Psoas muscle (tissue), 7 donors: ENCODE data around the gene TAMALIN. TPM values are rescaled to one million over a fixed set of nuclear protein-coding genes. Genes with fewer than 3 reads are reported as not detected.

Experiments used
- polyA plus RNA-seq, 3 donors: library from polyadenylated mRNA; stranded (reverse); fragments of 200-250 nt; gene quantifications; one replicate each; pipeline ENCODE4 v1.2.3, GENCODE V29; 2013
- total RNA-seq, 4 donors: library from RNA; stranded (reverse); fragmentation: NEBNext Ultra II Directional in 2 of 4; extraction: Animal tissue kit (Norgen Biotek cat#: 25700) in 2 of 4; gene quantifications; one replicate each; pipeline versions ENCODE4 v1.2.1 to v1.2.4, GENCODE V29; 2021 to 2023
- donor health status: healthy with polysubstance abuse.
- donor health status: DM: no; HTN: no; CAD: no; lungs with moderate emphysema.
- donor health status: Bipolar disorder and iron deficiency.
- donor health status: healthy.
- donor health status: DM: no; HTN: no; CAD: no.
- donor health status: DM: no; HTN: no; CAD: no.
- donor health status: DM: yes; HTN: yes; CAD: no.

Gene TAMALIN
- total and polyA plus RNA-seq, 7 donors, result 5.5 to 12.8 (median 9.6) TPM

Other genes with a start within 250 kb of the TAMALIN start
- under 1 TPM; 0.17 to 0.20 (median 0.18) TPM for gene FIGNL2, start 158.2 kb upstream of the TAMALIN start, total RNA-seq
- under 1 TPM; 0.01 to 0.08 (median 0.04) TPM for gene FIGNL2, start 158.2 kb upstream of the TAMALIN start, polyA plus RNA-seq
- gene ANKRD33, start 118.8 kb upstream of the TAMALIN start, total RNA-seq, result not detected
- under 1 TPM in 1 of 3 donors, not detected in 2; 0.16 TPM for gene ANKRD33, start 118.8 kb upstream of the TAMALIN start, polyA plus RNA-seq
- 10 to 100 TPM; 24.1 to 40.8 (median 25.8) TPM for gene ACVRL1, start 99.4 kb upstream of the TAMALIN start, total RNA-seq
- gene ACVRL1, start 99.4 kb upstream of the TAMALIN start, polyA plus RNA-seq, result 10 to 100 TPM; 10.8 to 22.8 (median 13.9) TPM
- 10 to 100 TPM; 10.5 to 16.6 (median 14.0) TPM for gene ACVR1B, start 55.2 kb upstream of the TAMALIN start, total RNA-seq
- gene ACVR1B, start 55.2 kb upstream of the TAMALIN start, polyA plus RNA-seq, result 10 to 100 TPM in 1 of 3 donors, 1 to 10 TPM in 2; 5.8 to 14.9 (median 6.0) TPM
- gene NR4A1, start 44.5 kb downstream of the TAMALIN start, total RNA-seq, result 10 to 100 TPM; 17.5 to 92.8 (median 56.9) TPM
- 10 to 100 TPM; 35.5 to 74.0 (median 50.2) TPM for gene NR4A1, start 44.5 kb downstream of the TAMALIN start, polyA plus RNA-seq
- 10 to 100 TPM; 25.1 to 35.3 (median 26.5) TPM for gene ATG101, start 63.0 kb downstream of the TAMALIN start, total RNA-seq
- 100 to 1,000 TPM in 1 of 3 donors, 10 to 100 TPM in 2; 39.5 to 154 (median 90.0) TPM for gene ATG101, start 63.0 kb downstream of the TAMALIN start, polyA plus RNA-seq
- gene SMIM41, start 72.8 kb downstream of the TAMALIN start, total RNA-seq, result under 1 TPM in 2 of 4 donors, not detected in 2; 0.16 to 0.32 TPM
- under 1 TPM in 1 of 3 donors, not detected in 2; 0.20 TPM for gene SMIM41, start 72.8 kb downstream of the TAMALIN start, polyA plus RNA-seq
- 10 to 100 TPM in 1 of 4 donors, 1 to 10 TPM in 2, under 1 TPM in 1; 0.11 to 14.0 (median 2.9) TPM for gene KRT80, start 185.1 kb downstream of the TAMALIN start, total RNA-seq
- gene KRT80, start 185.1 kb downstream of the TAMALIN start, polyA plus RNA-seq, result under 1 TPM; 0.13 to 0.44 (median 0.24) TPM
- 1 to 10 TPM in 3 of 4 donors, under 1 TPM in 1; 0.39 to 3.9 (median 1.9) TPM for gene KRT7, start 226.3 kb downstream of the TAMALIN start, total RNA-seq
- gene KRT7, start 226.3 kb downstream of the TAMALIN start, polyA plus RNA-seq, result 1 to 10 TPM in 2 of 3 donors, under 1 TPM in 1; 0.56 to 2.2 (median 1.6) TPM